Hematopoietic multipotent progenitor cell treated with erythropoietin and hydrocortisone succinate and interleukin-3 and kit ligand, for 8 days (in vitro differentiated cells): ENCODE measurements around the gene NRP1.

Experiments
- DNase-seq: peaks from one replicate; pipeline ENCODE4 v3.0.0-alpha.2; 2015

NRP1 gene

DNA sequence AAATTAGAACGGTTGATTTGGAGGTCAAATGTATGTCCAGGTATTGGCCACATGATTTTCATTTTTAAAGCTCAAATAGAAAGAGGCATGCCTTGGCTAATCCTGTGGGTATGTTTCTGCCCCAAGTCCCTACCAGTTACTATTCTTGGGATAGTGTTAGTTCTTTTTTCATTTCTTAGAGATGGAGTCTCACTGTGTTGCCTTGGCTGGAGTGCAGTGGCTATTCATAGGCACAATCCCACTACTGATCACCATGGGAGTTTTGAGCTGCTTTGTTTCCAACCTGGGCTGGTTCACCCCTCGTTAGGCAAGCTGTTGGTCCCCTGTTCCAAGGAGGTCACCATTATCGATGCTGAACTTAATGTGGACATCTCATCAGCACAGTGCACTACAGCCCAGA, 46.3 kb downstream of the NRP1 start:
- no peak for DNase-seq

- DNase-seq, result no peak
Observed at GRCh38 chr10:33287112-33287511, 47.4 kb downstream of the NRP1 start.

GRCh38 chr10:33286157-33286934, 48.1 kb downstream of the NRP1 start:
- DNase-seq, result no peak

DNA sequence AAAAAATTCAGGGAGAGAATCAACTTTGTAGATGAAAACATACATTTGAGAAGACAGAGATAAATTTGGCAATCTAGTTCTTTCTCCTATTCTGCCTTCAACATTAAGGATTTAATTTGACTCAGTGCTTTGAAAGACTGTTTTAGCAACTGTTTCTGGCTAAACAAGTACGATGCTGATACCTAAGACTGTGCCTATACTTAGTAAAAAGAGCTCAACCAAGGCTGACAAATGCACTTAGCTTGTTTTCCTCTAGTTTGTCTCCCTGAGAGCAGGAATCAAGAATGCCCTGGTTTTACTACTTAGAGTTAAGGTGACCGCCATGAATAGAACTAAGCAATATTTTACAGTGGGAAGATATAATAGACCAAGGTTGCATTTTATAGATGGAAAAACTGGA, 49.5 kb downstream of the NRP1 start:
- DNase-seq, result no peak

DNA sequence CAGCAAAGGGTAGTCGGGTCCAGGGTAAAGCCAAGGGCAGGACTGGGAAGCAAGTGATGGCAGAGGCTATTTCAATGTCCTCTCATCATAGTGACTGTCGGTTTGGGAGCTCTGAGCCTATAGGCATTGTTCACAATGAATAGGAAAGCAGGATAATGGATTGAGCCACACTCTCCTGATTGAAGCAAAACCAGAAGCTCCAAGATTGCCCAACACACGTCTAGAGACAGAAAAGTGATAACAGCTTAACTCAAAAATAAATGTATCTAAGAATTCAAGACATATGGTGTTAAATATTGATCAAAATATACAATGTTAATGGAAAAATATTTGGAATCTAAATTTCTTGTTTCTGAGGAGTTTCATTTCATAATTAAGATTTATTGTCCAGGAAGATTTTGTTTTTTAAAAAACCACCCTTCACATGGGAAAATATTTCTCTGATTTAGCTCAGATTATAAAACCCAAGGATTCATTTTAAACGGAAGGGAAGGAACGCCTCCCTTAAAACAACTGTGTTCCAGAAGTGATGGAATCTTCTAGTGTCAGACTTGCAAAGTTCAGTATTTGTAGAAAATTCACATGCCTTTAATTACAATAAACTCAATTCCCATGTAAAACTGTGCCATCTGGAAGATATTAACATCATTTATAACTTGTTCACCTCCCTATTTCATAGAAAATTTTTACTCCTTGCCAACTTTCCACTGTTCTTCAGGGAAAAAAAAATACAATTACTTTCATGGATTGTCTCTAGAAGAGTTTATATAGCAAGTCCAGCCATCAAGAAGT, 54.5 kb downstream of the NRP1 start:
- DNase-seq, result no peak

DNA sequence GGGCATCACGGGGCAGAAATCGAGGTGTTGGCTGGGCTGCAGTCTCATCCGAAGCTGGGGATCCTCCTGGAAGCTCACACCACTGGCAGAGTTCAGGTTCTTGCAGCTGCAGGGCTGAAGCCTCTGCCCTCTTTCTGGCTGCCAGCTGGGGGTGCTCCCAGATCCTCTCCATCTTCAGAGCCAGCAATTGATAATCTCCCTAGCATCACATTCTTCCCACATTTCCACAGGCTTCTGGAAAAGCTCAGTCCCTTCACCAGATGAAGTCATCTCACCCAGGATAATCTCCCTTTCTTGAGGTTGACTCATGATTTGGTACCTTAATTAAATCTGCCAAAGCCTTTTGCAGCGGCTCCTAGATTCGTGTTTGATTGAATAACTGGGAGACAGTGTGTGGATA, 55.2 kb downstream of the NRP1 start:
- DNase-seq, result no peak

- DNase-seq, result no peak
Observed at GRCh38 chr10:33278198-33278597, 56.3 kb downstream of the NRP1 start.

DNA sequence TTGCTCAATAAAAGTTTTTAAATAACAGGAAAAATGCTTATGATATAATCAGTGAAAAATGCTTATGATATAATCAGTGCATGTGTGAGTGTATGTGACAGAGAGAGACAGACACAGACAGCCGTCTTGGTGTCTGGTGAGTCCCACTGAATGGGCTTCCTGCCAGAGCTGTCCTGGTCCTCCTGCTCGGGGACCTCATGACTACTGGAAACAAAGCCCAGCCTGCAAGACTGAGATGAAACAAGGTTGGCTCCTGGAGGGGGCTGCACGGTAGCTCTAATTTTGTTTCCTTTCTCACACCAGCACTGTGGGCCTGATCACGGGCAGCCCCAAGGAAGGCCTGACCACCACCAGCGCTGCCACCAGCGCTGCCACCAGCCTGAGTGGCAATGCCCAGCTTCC, 57.3 kb downstream of the NRP1 start:
- no peak for DNase-seq

DNA sequence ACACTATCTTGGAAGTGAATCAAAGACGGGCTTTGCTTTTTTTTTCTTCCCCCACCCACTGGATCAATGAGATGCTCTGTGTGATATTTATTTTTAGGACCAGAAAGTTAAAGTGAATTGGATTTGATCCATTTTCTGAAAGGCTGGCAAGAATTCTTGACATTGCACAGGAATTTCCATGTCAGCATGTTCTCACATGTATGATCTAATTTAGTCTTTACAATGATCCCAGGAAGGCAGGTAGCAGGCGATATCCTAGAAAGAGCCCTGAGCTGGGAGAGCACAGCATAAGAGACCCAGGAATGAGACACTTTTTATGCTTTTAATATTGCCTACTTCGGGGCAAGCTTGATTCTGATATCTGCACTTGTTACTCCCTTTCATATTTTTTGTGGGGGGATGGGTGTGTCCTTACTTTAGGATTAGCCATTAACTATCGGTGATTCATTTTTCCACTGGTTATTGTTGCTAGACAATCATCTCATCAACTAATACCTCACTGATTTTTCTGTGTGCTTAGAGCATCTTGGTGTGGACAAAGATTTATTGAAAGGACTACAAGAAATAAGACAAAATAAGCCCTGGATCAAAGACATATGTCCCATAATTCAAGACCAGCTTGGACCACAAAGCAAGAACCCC, 58.1 kb downstream of the NRP1 start:
- DNase-seq, result no peak

- DNase-seq, result no peak
Observed at GRCh38 chr10:33274096-33274785, 60.2 kb downstream of the NRP1 start.

GRCh38 chr10:33273295-33274002, 61.0 kb downstream of the NRP1 start:
- DNase-seq, result peak; percentile 10

- no peak for DNase-seq
Observed at GRCh38 chr10:33272635-33273034, 61.8 kb downstream of the NRP1 start.

DNA sequence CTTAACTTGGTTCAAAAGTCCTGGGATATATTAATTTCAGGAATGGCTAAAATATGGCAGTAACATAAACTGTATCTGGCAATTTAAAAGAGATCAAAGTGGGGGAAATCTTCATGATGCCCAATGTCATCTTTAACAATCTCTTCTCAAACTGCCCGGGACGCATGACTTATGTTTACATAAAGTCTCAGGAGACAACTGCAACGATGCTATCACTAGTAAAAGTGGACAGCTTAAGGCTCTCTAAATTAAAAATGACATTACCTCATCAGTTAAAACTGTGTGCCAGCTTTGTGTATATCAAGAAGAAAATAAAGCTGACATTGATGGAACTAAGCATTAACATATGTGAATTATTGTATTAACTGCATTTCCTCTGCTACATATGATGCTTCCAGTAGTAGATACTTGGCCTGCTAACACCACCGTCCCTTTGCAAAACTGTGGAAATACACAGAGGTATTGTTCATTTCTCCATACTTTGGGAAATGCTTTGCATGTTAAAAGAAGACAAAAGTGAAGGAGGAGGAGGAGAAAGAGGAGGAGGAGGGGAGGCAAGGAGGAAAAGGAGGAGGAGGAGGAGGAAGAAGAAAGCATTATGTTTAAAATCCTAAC, 62.4 kb downstream of the NRP1 start:
- no peak for DNase-seq

- no peak for DNase-seq
Observed at GRCh38 chr10:33270971-33271370, 63.5 kb downstream of the NRP1 start.

DNA sequence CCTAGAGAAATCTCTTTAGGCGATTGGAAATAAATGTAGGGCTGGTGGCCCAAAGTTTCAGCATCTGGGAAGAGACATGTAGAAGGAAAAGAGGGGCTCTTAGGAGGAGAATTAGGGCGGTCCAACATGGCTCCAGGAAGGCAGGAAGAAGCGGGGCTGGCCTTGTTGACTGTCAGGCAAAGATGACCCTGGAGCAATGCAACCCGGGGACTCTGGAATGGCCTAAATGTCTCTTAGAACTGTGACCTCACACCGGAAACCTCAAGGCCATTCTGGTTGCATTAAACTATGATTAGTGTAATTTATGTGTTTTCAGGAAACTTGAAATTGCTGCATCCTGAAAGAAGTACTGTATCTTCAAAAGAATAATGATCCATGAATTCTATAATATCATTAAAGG, 66.8 kb downstream of the NRP1 start:
- no peak for DNase-seq

GRCh38 chr10:33265621-33266020, 68.8 kb downstream of the NRP1 start:
- DNase-seq, result no peak

GRCh38 chr10:33263453-33263852, 71.0 kb downstream of the NRP1 start:
- DNase-seq, result no peak

GRCh38 chr10:33262871-33263270, 71.6 kb downstream of the NRP1 start:
- DNase-seq, result no peak

DNA sequence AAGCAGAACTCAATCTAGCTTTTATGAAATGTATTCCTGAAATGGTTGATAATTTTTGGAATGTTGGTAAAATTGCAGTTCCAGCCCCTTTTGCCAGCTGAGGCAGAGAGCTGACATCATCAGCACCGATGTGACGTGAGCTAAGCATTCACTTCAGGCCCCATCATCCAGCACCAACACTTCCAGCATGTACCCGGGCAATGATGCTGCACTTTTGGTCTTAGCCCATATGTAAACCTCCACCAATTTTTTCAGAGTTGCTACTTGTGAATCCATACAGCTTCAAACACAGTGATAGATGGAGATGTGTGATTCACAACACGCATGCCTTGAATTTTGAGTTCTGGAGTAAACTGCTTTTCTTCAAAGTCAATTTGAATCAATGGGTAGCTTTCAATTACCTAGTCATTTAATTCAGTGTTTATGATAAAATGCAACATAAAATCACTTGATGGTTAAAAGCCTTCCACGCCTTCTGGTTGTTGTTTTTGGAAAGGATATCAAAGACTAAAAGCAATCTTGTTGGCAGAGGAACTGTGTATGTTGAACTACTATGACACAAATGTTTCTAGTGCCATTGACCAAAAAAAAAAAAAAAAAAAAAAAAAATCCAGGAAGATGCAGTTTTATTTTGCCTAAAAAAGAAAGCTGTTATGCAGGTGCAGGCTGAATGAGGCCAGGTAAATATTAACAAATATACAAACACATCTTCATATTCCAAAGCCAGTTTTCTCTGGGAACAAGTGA, 73.9 kb downstream of the NRP1 start:
- DNase-seq, result no peak

- DNase-seq, result no peak
Observed at GRCh38 chr10:33258967-33259366, 75.5 kb downstream of the NRP1 start.

DNA sequence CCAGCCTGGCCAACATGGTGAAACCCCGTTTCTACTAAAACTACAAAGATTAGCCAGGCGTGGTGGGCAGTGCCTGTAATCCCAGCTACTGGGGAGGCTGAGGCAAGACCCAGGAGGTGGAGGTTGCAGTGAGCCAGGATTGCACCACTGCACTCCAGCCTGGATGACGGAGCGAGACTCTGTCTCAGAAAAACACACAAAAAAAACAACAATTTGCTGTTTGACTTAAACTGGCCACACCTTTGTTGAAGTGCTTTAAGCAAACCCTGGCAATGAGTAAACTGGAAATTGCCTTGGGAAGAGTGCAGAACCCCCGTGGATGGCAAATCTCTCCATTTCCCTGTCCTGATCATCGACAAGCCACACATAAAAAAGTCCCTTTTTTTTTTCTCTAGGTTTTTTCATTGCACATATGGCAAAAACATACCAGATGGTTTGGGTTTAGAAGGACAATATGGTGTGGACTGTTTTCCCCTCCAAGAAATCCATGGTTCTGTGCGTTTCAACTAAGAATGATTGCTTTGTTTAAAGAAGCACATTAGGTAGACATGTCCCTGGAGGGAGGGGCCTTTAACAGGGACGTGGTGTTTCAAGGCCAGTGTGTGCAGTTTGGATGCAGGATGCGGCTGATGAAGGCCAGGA, 76.9 kb downstream of the NRP1 start:
- no peak for DNase-seq
